SU-DHL-6 (cell line): ENCODE measurements around the gene AGAP1.

Source experiments
- H2AFZ ChIP-seq: fragments of 200-600 bp; sonication (generic); 2 replicates; pipeline ENCODE4 v1.6.1; 2014; ENCODE audit warnings: low read depth, mild to moderate bottlenecking, moderate library complexity, mixed read lengths, antibody characterized with exemption, low read length; ENCODE audit not compliant: severe bottlenecking
- H3F3A ChIP-seq: fragments of 200-600 bp; shearing (Covaris generic); 2 replicates; pipeline ENCODE4 v1.6.0; 2016; ENCODE audit warnings: antibody characterized with exemption, mild to moderate bottlenecking; ENCODE audit not compliant: insufficient read depth
- H3K27ac ChIP-seq: fragments of 200-600 bp; sonication (generic); 2 replicates; pipeline ENCODE4 v1.5.1; 2016; ENCODE audit warnings: low read depth, mild to moderate bottlenecking, low read length, moderate library complexity, mixed read lengths
- H3K27me3 ChIP-seq: fragments of 200-600 bp; sonication (generic), shearing (Covaris generic); 2 replicates; pipeline ENCODE4 v1.6.0; 2014; ENCODE audit warnings: mild to moderate bottlenecking, low read length
- H3K36me3 ChIP-seq: fragments of 200-600 bp; sonication (generic); 2 replicates; pipeline ENCODE4 v1.6.1; 2014; ENCODE audit warnings: mild to moderate bottlenecking, low read length, mixed read lengths
- H3K4me2 ChIP-seq: fragments of 300-600, 200-600 bp; shearing (Covaris generic), sonication (generic); 2 replicates; pipeline ENCODE4 v1.6.0; 2014; ENCODE audit warnings: low read length, low read depth, mild to moderate bottlenecking; ENCODE audit not compliant: poor library complexity, severe bottlenecking
- H3K4me3 ChIP-seq: fragments of 200-600 bp; sonication (generic); 2 replicates; pipeline ENCODE4 v1.5.1; 2014; ENCODE audit warnings: antibody characterized with exemption, low read length, mild to moderate bottlenecking, mixed read lengths; ENCODE audit not compliant: insufficient read depth, poor library complexity, severe bottlenecking
- H3K79me2 ChIP-seq: fragments of 200-600 bp; sonication (generic); 2 replicates; pipeline ENCODE4 v1.6.1; 2014; ENCODE audit warnings: mild to moderate bottlenecking, low read length, moderate library complexity; ENCODE audit not compliant: insufficient read depth
- H3K9ac ChIP-seq: fragments of 200-600 bp; sonication (generic); 2 replicates; pipeline ENCODE4 v1.7.0; 2014; ENCODE audit warnings: mild to moderate bottlenecking, low read length
- H3K9me2 ChIP-seq: fragments of 200-600 bp; sonication (generic); replicated peaks from 2 replicates; pipeline ENCODE4 v1.6.1; 2014; ENCODE audit warnings: low read length; ENCODE audit not compliant: insufficient read depth
- H3K9me3 ChIP-seq: fragments of 200-600 bp; sonication (generic); 2 replicates; pipeline ENCODE4 v1.6.1; 2014; ENCODE audit warnings: low read length, mixed read lengths; ENCODE audit not compliant: insufficient read depth
- H4K20me1 ChIP-seq: fragments of 200-600 bp; sonication (generic); 2 replicates; pipeline ENCODE4 v1.6.1; 2014; ENCODE audit warnings: low read depth, mild to moderate bottlenecking, antibody characterized with exemption, low read length, moderate library complexity, mixed read lengths
- CTCF ChIP-seq: fragments of 200-600 bp; sonication (generic); IDR thresholded peaks from one replicate; pipeline ENCODE4 v1.5.1; 2017; ENCODE audit warnings: antibody characterized with exemption, mild to moderate bottlenecking, low read length, moderate library complexity; ENCODE audit not compliant: insufficient read depth, poor library complexity, severe bottlenecking
- EZH2phosphoT487 ChIP-seq: fragments of 200-600 bp; sonication (generic), shearing (Covaris generic); conservative IDR thresholded peaks from 2 replicates; pipeline ENCODE4 v1.6.1; 2018; ENCODE audit warnings: mild to moderate bottlenecking, antibody characterized with exemption, low read length, moderate library complexity, mixed read lengths

AGAP1 gene

GRCh38 chr2:235894839-235895238, 401.0 kb downstream of the AGAP1 start:
- H4K20me1 ChIP-seq: no peaks in the 10 kb centered on the region
- no peaks in the 10 kb centered on the region for H3K27me3 ChIP-seq
- no peaks in the 10 kb centered on the region for H3K9me3 ChIP-seq
- H3K9me2 ChIP-seq: no peaks in the 10 kb centered on the region
- no peak overlapping the region for H3K9ac ChIP-seq
- H3K4me3 ChIP-seq: no peak overlapping the region
- H3F3A ChIP-seq: no peaks in the 10 kb centered on the region
- TF ChIP-seq CTCF (no peak), EZH2phosphoT487 (no peak)
- H2AFZ ChIP-seq: no peak overlapping the region
- H3K79me2 ChIP-seq: no peaks in the 10 kb centered on the region
- no peaks in the 10 kb centered on the region for H3K36me3 ChIP-seq
- H3K27ac ChIP-seq: no peak overlapping the region
- H3K4me2 ChIP-seq: no peak overlapping the region

GRCh38 chr2:235896061-235896460, 402.2 kb downstream of the AGAP1 start:
- H3K4me2 ChIP-seq: no peak overlapping the region
- no peak overlapping the region for H2AFZ ChIP-seq
- no peak for TF ChIP-seq CTCF
- no peak for TF ChIP-seq EZH2phosphoT487
- H3K36me3 ChIP-seq: no peaks in the 10 kb centered on the region
- H4K20me1 ChIP-seq: no peaks in the 10 kb centered on the region
- H3K9me3 ChIP-seq: no peaks in the 10 kb centered on the region
- no peak overlapping the region for H3K4me3 ChIP-seq
- H3K9me2 ChIP-seq: no peaks in the 10 kb centered on the region
- no peak overlapping the region for H3K9ac ChIP-seq
- no peaks in the 10 kb centered on the region for H3K27me3 ChIP-seq
- H3K79me2 ChIP-seq: no peaks in the 10 kb centered on the region
- H3F3A ChIP-seq: no peaks in the 10 kb centered on the region
- H3K27ac ChIP-seq: no peak overlapping the region

GRCh38 chr2:235897992-235898391, 404.1 kb downstream of the AGAP1 start:
- H3F3A ChIP-seq: no peaks in the 10 kb centered on the region
- no peaks in the 10 kb centered on the region for H3K9me2 ChIP-seq
- no peak for TF ChIP-seq EZH2phosphoT487
- TF ChIP-seq CTCF: no peak
- H3K4me3 ChIP-seq: no peak overlapping the region
- no peaks in the 10 kb centered on the region for H3K36me3 ChIP-seq
- H4K20me1 ChIP-seq: no peaks in the 10 kb centered on the region
- no peaks in the 10 kb centered on the region for H3K79me2 ChIP-seq
- H3K9me3 ChIP-seq: no peaks in the 10 kb centered on the region
- no peak overlapping the region for H2AFZ ChIP-seq
- no peak overlapping the region for H3K4me2 ChIP-seq
- no peak overlapping the region for H3K9ac ChIP-seq
- H3K27me3 ChIP-seq: no peaks in the 10 kb centered on the region
- H3K27ac ChIP-seq: no peak overlapping the region
